ENCODE measurements around the gene CUX1.

DNA sequence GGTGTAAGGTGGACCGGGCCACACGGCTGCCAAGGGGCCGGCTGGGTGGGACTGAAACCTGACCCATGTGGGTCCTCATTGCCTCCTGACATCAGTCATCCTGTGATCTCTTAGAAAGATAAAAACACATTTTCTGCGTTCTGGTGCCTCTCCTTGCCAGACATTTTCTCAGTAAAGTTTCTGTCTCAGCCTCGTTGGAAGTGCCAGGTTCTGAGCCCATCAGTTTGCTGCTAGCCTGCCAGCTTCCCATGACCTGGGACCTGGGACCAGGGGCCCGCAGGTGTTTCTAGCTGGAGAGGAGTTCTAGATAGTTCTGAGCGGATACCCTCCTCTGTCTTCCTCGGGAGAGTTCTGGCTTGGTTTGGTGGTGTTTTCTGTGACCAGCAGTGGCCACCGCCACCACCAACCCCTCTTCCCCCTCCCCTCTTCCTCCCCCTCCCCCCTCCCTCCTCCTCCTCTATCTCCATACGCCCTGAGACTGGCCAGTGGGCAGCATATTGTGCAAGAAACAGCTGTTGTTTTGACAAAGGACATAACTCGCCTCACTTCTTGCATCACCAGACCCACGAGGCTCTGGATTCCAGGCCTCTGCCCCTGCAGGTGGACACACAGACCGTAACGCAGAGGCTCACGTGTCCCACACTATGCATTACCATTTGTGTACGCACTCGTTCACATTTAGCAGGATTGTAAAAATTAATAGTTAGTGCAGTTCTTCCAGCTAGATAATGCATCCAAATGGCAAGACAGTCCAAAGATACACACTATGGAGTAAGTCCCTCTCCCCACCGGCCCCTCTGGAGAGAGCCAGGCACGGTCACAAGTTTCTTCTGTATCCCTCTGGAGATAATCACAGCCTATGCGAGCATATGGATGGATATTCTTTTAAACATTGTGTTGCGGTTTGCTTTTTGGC is 94.6 kb downstream of the CUX1 start:
- TF ChIP-seq, protein P1, sequence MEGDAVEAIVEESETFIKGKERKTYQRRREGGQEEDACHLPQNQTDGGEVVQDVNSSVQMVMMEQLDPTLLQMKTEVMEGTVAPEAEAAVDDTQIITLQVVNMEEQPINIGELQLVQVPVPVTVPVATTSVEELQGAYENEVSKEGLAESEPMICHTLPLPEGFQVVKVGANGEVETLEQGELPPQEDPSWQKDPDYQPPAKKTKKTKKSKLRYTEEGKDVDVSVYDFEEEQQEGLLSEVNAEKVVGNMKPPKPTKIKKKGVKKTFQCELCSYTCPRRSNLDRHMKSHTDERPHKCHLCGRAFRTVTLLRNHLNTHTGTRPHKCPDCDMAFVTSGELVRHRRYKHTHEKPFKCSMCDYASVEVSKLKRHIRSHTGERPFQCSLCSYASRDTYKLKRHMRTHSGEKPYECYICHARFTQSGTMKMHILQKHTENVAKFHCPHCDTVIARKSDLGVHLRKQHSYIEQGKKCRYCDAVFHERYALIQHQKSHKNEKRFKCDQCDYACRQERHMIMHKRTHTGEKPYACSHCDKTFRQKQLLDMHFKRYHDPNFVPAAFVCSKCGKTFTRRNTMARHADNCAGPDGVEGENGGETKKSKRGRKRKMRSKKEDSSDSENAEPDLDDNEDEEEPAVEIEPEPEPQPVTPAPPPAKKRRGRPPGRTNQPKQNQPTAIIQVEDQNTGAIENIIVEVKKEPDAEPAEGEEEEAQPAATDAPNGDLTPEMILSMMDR (IDR thresholded peaks at IDR 0.05): no peak
- TF ChIP-seq EZH2 (IDR thresholded peaks at IDR 0.05; ENCODE audit: borderline replicate concordance, insufficient read depth, low read depth, low read length, poor library complexity, severe bottlenecking): no peak
